ENCODE results near the gene SUV39H2.
"Not testable (repeated sequence)": the region's sequence is repeated elsewhere in the genome, so short reads cannot be mapped to it uniquely, and the experiment has no call there.

Gene SUV39H2

DNA sequence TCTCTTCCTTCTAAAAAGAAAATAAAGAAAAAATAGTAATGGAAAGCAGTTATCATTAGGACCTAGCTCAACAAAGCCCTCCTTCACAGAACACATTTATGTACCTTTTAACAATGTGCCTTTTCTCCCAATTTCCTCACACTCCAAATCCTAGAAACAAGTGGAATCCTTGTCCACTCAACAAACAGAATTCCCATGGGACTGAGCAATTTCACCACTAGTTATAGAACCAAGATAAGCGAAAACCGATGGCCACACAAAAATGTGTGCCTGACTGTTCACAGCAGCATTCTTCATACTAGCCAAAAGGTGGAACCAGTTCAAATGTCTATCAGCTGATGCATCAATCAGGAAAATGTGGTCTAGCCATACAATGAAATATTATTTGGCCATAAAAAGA lies 57.9 kb downstream of the SUV39H2 start:
- DNase-seq (ENCODE audit: low read depth, low spot score), result no peak

DNA sequence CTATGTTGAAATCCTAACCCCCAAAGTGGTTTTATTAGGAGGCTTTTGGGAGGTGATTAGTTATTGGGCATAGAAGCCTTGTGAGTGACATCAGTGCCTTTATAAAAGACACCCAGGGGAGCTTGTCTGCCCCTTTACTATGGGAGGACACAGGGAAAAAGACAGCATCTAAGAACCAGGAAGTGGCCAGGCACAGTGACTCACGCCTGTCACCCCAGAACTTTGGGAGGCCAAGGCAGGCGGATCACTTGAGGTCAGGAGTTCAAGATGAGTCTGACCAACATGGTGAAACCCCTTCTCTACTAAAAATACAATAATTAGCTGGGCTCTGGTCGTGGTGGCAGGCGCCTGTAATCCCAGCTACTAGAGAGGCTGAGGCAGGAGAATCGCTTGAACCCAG lies 60.3 kb downstream of the SUV39H2 start:
- not testable (repeated sequence) for DNase-seq (ENCODE audit: low read depth, low spot score)

DNA sequence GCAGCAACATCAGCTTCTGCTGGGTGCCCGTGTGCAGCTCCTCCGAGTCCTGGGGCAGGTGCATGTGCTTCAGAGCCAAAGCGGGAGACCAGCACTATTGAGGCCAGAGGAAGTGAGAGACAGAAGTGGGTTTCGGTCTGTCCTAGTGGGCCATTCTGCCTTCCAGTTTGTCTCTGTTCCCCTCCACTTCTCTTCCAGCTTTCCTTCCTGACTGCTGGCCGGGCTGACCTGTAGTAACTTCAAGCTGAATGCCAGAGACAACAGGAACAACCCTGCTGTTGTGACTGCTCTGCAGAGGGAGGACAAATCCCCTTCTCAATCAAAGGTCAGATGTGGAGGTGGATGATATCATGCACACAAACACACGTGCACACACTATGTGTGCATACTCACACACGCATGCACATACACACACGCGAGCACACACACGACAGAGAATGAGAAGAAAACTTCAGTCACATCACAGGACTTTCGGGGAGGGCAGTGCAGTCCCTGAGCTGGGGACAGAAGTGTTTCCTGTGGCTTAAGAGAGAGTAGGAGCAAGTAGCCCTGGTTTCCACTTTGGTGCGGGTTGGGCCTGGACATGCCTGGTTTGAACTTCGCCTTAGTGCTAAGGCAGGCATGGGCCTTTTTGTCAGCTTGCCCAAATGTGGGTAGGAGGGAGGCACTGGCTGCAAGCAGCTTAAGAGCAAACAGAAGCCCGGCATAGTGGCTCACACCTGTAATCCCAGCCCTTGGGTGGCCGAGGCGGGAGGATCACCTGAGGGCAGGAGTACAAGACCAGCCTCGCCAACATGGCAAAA lies 63.7 kb downstream of the SUV39H2 start:
- DNase-seq (ENCODE audit: low read depth, low spot score), result not testable (repeated sequence)

DNA sequence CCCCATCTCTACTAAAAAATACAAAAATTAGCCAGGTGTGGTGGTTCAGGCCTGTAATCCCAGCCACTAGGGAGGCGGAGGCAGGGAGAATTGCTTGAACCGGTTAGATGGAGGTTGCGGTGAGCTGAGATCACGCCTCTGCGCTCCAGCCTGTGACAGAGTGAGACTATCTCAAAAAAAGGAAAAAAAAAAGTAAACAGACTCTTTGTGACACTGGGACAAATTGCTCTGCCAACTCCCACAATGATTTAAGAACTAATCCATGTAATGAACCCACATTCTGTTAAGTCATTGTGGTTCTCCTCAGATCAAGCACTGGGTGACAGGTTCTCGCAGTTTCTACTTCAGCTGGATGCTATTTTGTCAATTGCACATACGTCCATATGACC lies 64.3 kb downstream of the SUV39H2 start:
- DNase-seq (ENCODE audit: low read depth, low spot score), result not testable (repeated sequence)

DNA sequence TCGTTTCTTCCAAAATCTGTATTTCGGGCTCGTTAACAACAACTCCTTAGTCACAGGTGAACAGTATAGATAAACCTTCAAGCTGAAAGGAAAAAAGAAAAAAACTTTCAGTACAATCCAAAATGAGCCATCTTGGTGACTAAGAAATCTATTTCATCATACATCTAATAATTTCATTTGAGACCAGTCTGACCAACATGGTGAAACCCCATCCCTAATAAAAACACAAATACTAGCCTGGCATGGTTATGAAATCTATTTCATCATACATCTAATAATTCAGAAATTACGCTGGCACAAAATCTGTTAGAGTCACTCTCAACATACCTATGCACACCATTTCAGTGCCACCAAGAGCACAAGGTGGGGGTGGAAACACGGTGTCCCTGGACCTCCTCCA lies 66.4 kb downstream of the SUV39H2 start:
- DNase-seq (ENCODE audit: low read depth, low spot score), result no peak

DNA sequence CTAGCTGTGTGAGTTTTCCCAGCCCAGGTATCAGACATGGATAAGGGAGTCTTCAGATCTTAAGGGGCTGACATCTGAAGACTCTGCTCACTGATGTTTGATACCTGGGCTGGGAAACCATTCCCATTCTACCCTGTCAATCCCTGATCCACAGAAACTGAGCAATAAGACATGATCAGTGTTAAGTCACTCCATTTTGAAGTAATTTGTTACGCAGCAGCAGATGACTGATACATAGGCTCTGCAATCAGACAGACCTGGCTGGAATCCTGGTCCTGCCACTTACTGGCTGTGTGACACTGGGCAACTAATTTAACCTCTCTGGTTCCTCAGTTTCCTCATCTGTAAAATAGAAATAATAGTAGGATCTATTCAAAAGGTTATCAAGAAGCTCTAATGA lies 68.6 kb downstream of the SUV39H2 start:
- DNase-seq (ENCODE audit: low read depth, low spot score), result no peak

DNA sequence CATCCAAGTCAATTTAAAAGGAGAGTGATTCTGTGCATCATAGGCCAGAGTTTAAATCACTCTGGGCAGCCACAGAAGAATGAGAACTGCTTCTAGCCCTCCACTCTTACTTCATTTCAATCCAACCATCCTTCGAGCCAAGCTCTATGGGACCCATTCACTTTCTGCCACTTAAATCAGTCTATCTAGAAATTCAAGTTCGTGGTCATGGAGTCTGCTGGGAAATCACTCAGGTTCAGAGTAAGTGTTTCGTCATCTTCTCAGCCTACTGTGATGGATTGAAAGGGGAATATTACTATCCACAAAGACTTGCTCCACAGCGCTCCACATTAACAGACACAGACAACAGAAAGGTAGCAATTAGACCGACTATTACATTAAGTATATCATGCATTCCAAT lies 70.6 kb downstream of the SUV39H2 start:
- DNase-seq (ENCODE audit: low read depth, low spot score), result no peak

DNA sequence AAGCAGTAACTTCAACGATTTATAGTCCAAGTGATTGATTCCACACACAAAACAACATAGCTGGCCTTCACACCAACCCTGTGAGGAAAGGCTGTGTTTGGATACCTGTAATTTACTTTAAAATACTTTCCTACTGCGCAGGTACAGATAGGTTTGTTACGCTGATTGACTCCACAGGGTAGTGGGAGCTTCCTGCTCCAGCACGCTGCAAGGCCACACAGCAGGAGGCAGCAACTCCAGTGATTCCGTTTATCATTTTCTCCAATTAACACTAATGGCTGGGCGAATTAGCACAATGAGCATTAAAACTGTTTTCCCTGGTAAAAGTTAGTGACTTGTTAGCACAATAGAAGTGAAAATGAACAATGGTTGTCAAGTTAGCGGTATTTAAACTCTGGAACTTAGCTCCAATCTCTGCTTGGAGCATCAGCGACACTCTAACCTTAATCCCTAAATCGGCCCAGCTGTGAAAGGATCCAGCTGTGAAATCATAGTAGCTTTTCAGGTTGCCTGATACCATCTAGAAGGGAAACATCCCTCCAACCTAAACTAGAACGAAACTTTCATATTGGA lies 74.3 kb downstream of the SUV39H2 start:
- DNase-seq (ENCODE audit: low read depth, low spot score), result no peak

DNA sequence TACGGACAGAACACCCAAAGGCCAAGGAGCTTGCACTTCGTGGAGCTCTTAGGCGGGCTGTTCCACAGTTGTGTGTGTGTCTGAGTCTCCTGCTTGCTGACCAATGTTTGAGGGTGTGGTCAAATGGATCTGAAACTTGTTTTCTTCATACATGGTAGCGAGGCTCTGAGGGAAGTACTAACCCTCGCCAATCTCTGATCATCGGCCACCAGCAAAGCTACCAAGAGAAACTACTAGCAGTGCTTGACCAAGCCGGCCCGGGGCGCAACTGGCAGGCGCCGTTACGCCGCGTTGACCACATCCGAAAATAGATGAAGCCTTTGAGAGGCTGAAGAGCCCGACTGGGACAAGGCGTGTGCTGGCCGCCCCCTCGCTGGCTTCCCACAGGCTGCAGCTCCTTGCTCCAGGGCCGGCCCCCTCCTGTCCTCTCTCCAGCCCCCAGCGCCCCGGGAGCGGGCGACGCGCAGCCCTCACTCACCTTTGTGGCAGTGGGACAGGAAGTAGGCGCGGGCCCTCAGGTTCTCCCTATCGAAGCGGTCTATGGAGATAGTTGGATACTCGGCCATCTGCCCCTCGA lies 74.8 kb downstream of the SUV39H2 start:
- DNase-seq (ENCODE audit: low read depth, low spot score), result no peak

All from activated naive CD8-positive, alpha-beta T cell treated with anti-CD3 and anti-CD28 coated beads, Interleukin-2, amount 50 U/mL, for 16 hours (primary cell).